NK-92 (cell line): ENCODE measurements around the gene ZFYVE19.

ENCODE experiments used
- DNase-seq: peaks from one replicate; lab custom pipeline; 2025; ENCODE audit not compliant: unreplicated experiment; lab: John Stamatoyannopoulos, UW

ZFYVE19 gene

DNA sequence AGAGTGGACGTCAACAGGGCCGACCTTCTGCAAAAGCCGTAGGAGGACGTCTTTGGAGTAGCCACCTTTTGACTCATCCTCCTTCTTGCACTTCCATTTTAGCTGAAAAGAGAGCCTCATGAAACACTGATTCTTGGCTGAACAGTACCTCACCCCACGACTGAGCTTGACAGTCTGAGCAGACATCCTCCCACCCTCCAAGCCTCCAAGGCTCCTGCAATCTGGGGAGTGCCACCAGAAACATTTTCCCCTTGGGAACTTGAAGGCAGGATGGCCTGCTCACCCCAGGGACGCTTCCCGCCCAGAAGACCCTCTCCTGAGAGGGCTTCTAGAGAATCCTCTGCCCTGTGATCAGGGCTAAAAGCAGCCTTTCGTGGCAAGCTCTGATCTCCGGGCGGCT lies 31.9 kb upstream of the ZFYVE19 start:
- DNase-seq: no peak

DNA sequence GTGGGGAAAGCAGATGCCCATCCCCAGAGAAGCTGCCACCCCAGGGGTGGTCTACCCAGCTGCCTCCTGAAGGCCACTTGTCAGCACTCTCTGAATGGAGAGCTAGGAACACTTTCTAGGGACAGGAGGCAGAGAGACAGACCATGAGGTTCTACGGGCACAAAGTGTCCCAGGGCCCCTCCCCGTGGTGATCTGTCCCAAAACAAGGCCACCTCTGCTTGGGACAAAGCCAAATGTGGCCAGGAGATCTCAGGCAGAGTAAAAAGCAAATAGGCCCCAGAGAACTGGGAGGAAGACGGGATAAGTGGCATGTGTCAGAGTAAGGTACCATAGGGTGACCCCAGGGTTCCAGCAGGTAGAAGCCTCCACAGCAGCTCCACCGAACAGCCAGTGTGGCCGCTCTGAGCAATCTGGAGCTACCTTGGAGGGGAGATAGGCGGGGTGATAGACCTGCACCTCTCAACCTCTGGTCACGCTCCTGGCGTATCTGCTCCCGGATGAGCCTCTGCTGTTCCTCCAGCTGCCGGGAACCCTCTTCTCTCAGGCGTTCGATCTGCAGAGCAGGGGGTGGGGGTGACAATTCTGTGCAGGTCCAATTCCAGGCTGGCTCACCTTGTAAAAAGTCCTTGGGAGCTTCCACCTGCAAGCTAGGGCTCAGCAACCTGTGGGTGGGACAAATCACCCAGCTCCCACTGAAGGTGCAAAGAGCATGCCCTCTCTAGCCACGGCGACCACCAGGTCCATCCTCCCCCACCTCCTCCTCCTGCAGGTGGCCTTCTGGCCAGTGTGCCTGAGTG lies 31.0 kb upstream of the ZFYVE19 start:
- no peak for DNase-seq

DNA sequence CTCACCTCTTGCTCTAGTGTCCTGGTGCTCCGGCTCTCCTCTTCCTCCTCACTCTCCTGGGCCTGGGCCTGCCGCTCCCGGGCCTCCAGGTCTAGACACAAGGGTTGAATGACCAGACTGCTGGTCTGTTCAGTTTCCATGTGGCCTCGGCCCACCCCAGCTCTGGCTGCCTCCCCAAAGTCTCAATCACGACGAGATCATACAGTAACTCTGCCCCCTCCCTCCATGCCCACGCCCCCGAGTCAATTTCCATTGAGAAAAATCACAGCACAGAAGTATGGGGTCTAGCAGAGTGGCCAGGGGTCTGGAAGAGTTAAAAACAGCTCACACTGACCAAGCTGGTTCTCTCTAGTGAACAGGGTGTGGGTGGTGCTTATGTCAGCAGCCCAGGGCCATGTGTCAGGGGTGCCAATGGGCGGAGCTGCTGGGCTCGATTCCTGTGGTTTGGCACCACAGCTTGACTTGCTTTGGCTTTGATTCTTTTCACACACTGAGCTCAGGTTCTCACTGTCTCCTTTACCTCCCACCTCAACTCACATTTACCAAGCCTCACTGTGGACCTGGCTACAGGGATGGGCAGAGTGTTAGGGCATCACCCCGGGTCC lies 30.2 kb upstream of the ZFYVE19 start:
- no peak for DNase-seq

DNA sequence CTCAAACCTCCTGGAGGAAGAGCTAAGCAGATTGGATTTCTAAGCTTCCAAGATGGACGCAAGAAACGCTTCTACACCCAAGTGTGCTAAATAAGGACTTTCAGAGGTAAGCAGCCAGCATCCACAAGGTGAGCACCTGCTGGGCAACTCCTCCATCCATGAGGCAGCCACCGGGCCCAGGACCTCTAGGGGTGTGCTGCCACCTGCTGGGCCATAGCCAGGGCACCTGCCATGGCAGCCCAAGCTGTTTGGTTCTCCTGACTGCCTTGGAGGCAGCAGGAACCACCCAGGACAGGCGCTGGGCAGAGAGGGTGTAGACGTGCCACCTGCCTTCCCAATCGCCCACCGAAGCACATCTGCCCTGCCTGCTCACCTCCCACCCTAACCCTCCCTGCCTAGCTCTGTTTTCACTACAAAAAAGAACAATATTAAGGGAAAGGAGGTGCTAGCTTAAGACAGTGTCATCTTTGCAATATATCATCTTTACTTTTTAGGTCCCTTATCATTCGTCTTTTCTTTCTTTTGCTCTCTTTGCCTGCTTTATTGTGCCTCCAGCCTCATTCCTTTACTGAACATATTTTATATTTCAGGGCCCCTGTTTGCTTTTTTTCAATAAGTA lies 24.2 kb upstream of the ZFYVE19 start:
- DNase-seq: no peak

DNA sequence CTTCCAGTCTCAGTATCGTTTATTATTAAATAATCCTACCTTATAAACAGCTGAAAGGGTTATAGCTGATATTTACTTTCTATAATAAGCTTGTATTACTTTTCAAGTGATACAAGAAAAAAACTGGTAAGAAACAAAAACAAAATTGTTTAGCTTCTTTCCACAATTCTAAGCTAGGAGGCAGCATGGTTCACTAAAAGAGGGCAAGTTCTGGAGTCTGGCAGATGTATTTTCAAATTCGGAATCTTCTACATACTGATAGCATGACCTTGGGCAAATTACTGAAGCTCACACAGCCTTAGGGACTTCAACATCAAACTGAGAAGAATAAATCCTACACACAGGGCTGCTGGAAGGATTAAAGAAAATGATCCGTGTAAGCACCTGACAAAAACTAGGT lies 21.7 kb upstream of the ZFYVE19 start:
- no peak for DNase-seq

DNA sequence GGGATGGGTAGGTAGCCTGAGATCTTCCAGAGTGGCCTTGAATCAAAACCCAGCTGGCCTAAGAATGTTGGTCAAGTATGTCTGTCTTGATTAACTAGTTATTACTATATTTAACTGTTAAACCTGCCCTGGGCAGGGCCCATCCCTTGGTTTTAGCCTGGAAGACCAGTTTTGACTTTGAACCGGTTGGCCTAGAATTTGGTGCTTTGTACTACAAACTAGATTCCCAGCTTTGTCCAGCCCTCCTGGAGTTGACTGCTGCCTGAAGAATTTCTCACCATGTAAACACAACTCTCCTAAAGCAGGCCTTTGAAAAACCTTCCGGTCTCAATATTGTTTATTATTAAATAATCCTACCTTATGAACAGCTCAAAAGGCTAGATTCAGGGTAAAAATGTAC lies 21.1 kb upstream of the ZFYVE19 start:
- DNase-seq: no peak

DNA sequence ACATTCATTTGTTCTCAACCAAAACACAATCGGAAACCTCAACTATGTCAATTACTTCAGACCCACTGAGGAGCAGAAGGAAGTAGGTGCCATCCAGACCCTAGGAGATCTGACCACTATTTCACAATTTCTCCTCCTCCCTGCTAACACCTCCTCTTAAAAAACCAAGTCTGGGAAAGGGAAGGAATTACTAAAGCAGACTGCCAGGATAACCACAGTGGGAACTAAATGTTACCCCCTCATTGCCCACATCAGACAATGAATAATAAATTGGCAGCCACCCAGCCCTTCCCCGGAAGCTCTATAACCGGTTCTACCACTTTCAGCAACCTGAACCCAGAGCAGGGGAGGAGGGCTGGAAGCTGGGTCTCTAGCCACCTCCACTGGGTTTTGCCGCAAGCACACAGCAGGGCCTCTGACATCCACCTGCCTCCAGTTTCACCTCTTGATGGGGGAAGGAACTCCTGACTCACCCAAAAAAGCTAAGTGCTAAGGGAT lies 19.5 kb upstream of the ZFYVE19 start:
- no peak for DNase-seq

DNA sequence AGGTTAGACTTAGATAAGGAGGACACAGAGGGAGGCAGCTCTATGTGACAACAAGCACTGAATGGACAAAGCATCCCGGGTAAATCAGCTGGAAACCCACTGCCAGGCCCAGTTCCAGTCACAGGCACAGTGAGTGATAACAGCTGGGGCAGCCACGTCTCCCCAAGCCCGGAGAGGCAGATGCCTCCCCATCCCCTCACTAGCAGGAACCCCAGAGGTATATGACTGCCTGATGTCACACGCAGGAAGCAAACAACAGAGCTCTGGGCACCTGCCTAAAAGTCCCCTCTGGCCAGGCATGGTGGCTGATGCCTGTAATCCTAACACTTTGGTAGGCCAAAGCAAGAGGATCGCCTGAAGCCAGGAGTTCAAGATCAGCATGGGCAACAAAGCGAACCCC lies 18.9 kb upstream of the ZFYVE19 start:
- no peak for DNase-seq

DNA sequence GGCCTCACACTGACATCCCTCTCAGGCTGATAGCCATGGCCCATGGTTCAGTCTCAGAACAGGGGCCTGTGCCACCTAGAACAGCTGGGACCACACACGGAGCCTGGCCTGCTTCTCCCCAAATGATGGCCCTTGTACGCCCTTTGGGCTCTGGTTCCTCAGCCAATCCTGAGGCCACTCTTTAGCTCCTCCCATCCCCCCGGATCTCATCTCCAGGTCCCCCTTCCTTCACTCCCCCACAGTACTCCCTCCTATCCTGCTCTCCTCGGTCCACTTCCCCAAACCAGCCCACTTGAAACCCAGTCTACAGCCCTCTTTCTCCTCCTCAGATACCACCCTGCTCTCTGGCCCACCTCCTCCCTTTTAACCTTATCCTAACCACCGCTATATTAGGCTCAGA lies 17.8 kb upstream of the ZFYVE19 start:
- no peak for DNase-seq

DNA sequence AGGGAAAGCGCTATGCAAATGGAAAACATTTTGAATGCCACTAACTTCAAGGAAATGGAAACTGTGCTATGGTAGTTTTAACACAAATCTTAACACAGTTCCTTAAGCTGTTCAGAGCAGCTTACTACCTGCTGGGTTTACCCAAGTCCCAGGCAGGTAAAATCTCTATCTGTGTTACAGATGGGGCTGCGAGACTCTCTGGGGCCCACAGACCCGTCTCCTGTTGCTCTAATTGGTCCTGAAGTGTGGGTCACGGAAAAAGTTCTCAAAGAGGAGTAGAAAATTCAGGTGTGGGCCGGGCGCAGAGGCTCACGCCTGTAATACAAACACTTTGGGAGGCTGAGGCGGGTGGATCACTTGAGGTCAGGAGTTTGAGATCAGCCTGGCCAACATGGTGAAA lies 16.9 kb upstream of the ZFYVE19 start:
- no peak for DNase-seq

DNA sequence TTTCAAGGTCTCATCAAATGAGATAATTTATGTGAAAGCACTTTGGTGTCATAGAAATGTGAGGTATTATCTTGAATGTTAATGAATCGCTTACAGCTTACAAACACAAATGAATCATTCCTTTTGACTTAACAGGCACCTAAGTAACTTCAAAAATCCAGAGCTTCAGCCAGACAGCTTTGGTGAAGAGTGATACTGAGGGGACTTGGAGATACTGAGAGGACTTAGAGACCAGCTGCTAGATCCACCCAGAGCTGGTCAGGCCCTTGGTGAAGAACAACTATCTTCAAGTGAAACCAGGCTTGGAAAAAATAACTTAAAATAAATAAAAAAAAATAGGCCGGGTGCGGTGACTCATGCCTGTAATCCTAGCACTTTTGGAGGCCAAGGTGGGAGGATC lies 16.2 kb upstream of the ZFYVE19 start:
- no peak for DNase-seq

DNA sequence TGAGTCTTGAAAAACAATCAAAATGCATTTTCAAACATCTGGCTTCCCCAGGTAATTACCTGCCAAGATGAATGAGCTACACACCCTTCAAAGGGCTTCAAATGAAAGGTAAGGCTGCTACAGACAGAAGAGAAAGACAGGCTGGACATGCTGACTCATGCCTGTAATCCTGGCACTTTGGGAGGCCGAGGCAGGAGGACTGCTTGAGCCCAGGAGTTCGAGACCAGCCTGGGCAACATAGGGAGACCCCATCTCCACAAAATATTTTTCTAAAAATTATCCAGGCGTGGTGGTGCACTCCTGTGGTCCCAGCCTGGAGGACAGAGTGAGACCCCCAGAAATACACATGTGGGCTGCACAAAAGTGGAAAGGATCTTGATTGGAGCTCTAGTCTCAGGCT lies 14.5 kb upstream of the ZFYVE19 start:
- DNase-seq: no peak

DNA sequence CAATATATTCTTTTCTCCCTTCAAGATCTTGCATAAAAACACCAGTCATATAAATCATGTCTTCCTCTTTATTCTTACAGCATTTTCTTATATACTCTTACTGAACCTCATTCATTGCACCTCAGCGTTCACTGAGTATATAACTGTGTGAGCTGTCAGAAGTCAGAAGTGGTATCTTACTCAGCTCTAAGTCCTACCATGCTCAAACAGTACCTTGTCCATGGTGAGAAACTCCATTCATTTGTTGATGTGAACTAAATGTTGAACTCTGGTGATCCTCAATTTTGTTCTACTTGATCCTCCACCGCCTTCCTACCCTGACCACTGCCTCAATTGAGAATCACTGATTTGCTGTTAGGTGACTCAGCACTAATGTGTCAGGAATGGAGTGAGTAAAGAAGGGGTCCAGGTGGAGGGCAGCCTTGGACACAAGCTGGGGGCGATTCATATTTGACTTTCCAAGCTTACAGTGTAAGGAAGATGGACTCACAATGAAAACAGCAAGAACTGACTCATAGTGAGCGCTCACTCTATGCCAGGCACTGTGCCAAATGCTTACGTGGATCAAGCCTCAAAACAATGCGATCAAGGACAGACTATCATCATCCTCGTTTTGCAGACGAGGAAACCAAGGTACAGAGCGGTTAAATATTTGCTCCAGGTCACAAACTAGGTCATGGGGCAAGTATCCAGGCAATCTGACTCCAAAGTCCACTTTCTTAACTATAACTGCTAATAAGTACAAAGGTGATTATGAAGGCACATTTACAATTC lies 13.5 kb upstream of the ZFYVE19 start:
- no peak for DNase-seq

DNA sequence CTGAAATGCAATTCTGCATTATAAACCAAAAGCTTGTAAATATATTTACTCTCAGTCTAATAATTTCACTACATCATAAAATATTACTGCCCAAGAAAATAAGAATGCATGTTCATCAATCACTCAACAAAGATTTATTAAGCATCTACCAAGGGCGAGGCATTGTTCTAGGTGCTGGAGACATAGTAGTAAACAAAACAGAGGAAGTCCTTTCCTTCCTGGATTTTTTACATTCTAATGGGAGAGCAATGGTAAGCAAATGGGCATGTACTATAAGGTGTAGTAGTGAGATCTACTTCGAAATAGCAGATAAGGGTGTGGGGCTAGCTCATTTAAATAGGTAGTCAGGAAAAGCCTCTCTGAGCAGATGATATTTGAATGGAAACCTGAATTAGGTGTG lies 10.8 kb upstream of the ZFYVE19 start:
- DNase-seq: no peak

DNA sequence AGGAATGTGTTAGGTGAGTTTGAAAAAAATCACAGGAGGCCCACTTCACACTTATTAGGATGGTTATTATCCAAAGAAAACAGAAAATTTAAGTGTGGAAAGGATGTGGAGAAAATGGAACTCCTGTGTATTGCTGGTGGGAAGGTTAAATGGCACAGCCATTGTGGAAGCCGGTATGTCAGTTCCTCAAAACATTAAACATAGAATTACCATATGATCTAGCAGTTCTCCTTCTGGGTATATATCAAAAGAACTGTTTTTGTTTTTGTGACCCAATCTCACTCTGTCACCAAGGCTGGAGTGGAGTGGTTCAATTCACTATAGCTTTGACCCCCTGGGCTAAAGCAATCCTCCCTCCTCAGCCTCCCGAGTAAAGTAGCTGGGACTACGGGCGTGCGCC lies 10.4 kb upstream of the ZFYVE19 start:
- no peak for DNase-seq

DNA sequence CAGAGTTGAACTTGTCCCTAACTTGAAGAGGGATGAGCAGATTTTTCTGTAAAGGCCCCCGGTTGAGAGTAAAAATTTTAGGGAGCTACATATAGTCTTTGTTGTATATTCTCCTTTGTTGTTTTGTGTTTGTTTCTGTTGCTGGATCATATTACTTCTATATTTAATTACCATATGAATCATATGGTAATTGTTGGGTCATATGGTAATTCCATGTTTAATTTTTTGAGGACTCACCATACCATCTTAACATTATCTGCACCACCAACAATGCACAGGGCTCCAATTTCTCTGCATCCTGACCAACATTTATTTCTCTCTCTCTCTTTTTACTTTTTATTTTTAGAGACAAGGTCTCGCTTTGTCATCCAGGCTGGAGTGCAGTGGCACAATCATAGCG lies 7.4 kb upstream of the ZFYVE19 start:
- DNase-seq: no peak

DNA sequence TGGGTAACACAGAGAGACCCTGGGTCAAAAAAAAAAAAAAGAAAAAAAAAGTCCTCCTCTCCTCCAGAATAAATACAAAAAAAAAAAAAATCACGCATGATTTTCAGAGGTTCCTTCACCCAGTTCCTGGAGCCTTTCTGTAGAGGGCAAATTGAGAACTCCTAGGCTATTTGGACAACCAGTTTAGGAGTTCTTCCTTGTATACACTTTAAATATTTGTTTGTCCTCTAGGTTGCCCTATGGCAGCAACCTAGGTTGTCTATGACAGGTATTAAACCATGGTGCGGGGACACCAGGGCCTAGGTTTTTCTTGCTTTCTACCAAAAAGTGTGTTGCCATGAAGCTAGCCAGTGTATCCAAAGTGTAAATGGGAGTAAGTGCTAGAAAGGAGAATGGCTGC lies 3.8 kb upstream of the ZFYVE19 start:
- no peak for DNase-seq

DNA sequence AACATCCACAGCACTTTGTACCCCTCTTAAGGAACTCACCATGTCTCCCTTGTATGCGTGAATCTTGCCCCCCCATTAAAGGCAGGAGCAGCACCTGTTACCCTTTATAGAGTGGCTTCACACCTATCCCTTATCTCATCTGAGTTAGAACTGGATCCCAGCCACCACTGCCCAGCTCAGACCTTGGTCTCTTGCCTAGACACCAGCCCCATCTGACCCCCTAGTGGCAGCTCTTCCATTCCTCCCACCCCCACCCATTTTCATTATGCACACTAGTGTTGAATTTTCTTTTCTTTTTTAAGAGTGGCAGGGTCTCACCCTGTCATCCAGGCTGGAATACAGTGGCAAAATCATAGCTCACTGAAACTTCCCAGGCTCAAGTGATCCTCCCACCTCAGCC lies 3.2 kb upstream of the ZFYVE19 start:
- DNase-seq: no peak

DNA sequence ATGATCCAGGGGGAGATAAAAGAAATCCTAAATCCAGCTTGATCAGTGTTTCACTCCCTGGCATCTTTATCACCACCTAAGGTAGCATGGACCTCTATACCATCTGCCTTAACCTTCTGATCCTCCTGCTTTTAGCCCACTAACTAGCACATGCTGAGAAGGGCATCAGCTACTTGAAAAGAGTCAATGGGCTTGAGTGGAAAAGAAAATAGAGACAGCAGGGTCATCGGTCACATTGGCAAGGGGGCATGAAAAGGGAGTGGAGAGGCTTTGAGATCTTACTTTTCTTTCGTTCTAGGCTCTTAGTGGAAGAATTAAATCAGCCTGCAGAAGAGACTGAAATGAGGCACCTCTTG lies 239 bp upstream of the ZFYVE19 start:
- DNase-seq: no peak

DNA sequence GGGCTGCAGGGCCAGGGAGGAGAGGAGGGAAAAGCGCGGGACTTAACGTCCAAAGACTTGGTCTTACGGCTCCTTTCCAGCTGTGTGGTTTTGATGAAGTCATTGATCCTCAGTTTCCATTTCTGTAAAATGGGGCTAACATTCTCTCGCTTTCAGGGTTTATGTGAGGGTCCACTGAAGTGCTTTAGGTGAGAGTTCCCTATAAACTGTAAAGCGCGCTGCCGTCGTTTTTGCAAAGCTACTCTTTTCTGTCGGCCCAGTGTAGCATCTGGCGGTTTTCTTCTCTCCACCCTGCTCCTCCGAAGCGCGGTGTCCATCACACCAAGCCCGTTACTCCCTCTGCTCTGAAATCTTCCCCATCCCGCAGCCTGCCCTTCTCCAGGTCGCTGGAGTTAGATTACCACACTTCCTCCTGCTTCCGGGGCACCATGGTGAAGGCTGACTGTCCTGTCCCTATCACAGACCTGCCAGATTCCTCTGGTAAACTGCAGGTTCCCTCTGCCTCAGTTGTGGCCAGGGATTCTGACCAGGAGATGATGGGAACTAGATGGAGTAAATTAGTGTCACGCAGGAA lies 1.1 kb downstream of the ZFYVE19 start:
- no peak for DNase-seq

DNA sequence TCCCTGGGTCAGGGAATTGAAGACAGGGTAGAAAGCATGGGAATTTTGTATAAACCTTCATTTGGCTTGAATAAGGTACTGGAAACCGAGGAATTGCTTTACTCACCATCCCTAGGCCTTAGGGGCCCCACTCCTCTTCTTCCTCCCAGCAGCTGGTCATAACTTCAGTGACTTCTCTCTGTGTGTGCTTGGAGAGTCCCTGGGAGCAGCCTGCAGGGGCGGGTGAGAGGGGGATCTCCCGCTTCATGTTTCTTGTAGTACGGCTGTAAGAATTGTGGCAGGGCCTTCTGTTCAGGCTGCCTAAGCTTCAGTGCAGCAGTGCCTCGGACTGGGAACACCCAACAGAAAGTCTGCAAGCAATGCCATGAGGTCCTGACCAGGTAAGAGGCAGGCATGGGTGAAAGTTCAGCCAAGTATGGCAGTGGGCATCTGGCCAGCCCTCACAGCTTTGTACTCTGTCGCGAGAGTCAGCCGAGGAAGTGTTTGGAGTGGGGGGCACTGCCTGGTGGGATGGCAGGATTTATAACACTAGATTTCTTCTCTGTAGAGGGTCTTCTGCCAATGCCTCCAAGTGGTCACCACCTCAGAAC lies 2.1 kb downstream of the ZFYVE19 start:
- DNase-seq: no peak
